ENCODE data around the gene CSPG4.

GRCh38 chr15:75639191-75639708 lies 73.4 kb downstream of the CSPG4 start:
- no peak for TF ChIP-seq CTCF (IDR thresholded peaks at IDR 0.05; ENCODE audit: low read depth, low read length, poor library complexity, severe bottlenecking)
- TF ChIP-seq EZH2phosphoT487 (IDR thresholded peaks at IDR 0.05; ENCODE audit: borderline replicate concordance, low read length), result no peak
